HepG2 (cell line): ENCODE data around the gene TRAP1. TPM values are rescaled to one million over a fixed set of nuclear protein-coding genes. Genes with fewer than 3 reads are reported as not detected.

Source experiments
- GPBP1L1 ChIP-seq: sonication (generic); formaldehyde crosslinking; IDR thresholded peaks from 2 replicates; pipeline ENCODE4 v1.5.0; 2020; ENCODE audit warnings: mild to moderate bottlenecking, missing genetic modification reagents
- HNF1B ChIP-seq: sonication (generic); formaldehyde crosslinking; IDR thresholded peaks from 2 replicates; pipeline ENCODE4 v1.5.1; 2020; ENCODE audit warnings: mild to moderate bottlenecking, moderate library complexity, missing genetic modification reagents
- HOXA3 ChIP-seq: sonication (generic); formaldehyde crosslinking; IDR thresholded peaks from 2 replicates; pipeline ENCODE4 v1.5.0; 2020; ENCODE audit warnings: missing genetic modification reagents
- KLF16 ChIP-seq, 2 experiments: sonication (generic) in 1 of 2; formaldehyde crosslinking in 1 of 2; IDR thresholded peaks; 2 replicates each; pipeline versions ENCODE4 v1.6.1 to v1.8.0; 2016 to 2023; ENCODE audit warnings: missing genetic modification reagents in 2 of 2, missing compliant biosample characterization in 1 of 2
- MXI1 ChIP-seq: IDR thresholded peaks from 3 replicates; pipeline ENCODE4 v1.6.1; 2012; ENCODE audit warnings: low read depth, low read length, inconsistent platforms, borderline replicate concordance
- SALL1 ChIP-seq: sonication (generic); formaldehyde crosslinking; IDR thresholded peaks from 2 replicates; pipeline ENCODE4 v1.8.0; 2022; ENCODE audit warnings: mild to moderate bottlenecking, missing genetic modification reagents
- ZBTB33 ChIP-seq: sonication (generic); formaldehyde crosslinking; IDR thresholded peaks from 2 replicates; pipeline ENCODE4 v1.4.0; 2020; ENCODE audit warnings: missing genetic modification reagents
- ZFP91 ChIP-seq: sonication (generic); formaldehyde crosslinking; IDR thresholded peaks from 2 replicates; pipeline ENCODE4 v1.9.0; 2022; ENCODE audit warnings: missing genetic modification reagents, mild to moderate bottlenecking, borderline replicate concordance
- ZFY ChIP-seq: sonication (generic); formaldehyde crosslinking; IDR thresholded peaks from 2 replicates; pipeline ENCODE4 v1.4.0; 2020; ENCODE audit warnings: missing genetic modification reagents
- ZNF142 ChIP-seq: sonication (generic); formaldehyde crosslinking; IDR thresholded peaks from 2 replicates; pipeline ENCODE4 v1.4.0; 2020; ENCODE audit warnings: missing genetic modification reagents
- ZNF337 ChIP-seq: sonication (generic); formaldehyde crosslinking; IDR thresholded peaks from 2 replicates; pipeline ENCODE4 v1.5.1; 2020; ENCODE audit warnings: missing genetic modification reagents, low read depth, mild to moderate bottlenecking, borderline replicate concordance
- ZNF800 ChIP-seq: sonication (generic); formaldehyde crosslinking; IDR thresholded peaks from 2 replicates; pipeline ENCODE4 v1.4.0; 2020; ENCODE audit warnings: missing genetic modification reagents
- ZNF839 ChIP-seq: sonication (generic); formaldehyde crosslinking; IDR thresholded peaks from 2 replicates; pipeline ENCODE4 v1.4.0; 2020; ENCODE audit warnings: missing genetic modification reagents, mild to moderate bottlenecking, borderline replicate concordance
- polyA plus RNA-seq, 8 experiments: library from polyadenylated mRNA; depleted of rRNA in 3 of 8; stranded (reverse) in 7 of 8; unstranded in 1 of 8; fragments of >200 nt; fragmentation: Illumina TruSeq in 4 of 8; extraction: Trizol in 4 of 8; gene quantifications; 2 replicates each; pipeline versions ENCODE4 v1.2.1 to v1.2.3, GENCODE V29; 2011 to 2016; ENCODE audit warnings: low read depth in 4 of 8, missing spikeins in 1 of 8, mixed read lengths in 1 of 8; ENCODE audit not compliant: insufficient read depth in 1 of 8
- total RNA-seq, 5 experiments: library from RNA; depleted of rRNA; stranded (reverse); fragments of >200 nt; fragmentation: Illumina TruSeq; extraction: Trizol; gene quantifications; 2 replicates each; pipeline ENCODE4 v1.2.3, GENCODE V29; 2016; ENCODE audit warnings: low read depth in 1 of 5

Gene TRAP1
- total and polyA plus RNA-seq, 2 of the 13 experiments (the other 11 are each of a cell fraction or from before 2014, with no cell fraction given), result 127 to 240 TPM

- TF ChIP-seq ZNF142 (0 out of 2 replicates have a peak, but pooled peaks have one; percentile 43), GPBP1L1 (CRISPR knock-in tag) (no peak), ZNF337 (0 out of 2 replicates have a peak, but pooled peaks have one; percentile 35), ZFY (CRISPR knock-in tag) (peak; percentile 16; the same call in 1 of the 2 replicates), ZFP91 (CRISPR knock-in tag) (no peak), ZNF839 (CRISPR knock-in tag) (no peak), KLF16 (CRISPR knock-in tag; IDR thresholded peaks at IDR 0.05) (peak in 1 of 2 experiments; percentile 34; a peak in 1 of 4 replicates), SALL1 (CRISPR knock-in tag) (peak; percentile 64; the same call in 1 of the 2 replicates), HOXA3 (CRISPR knock-in tag) (peak; percentile 76), HNF1B (peak; percentile 38; the same call in 1 of the 2 replicates), MXI1 (peak; percentile 15; the same call in 1 of the 3 replicates), ZBTB33 (CRISPR knock-in tag) (peak; percentile 65; the same call in 1 of the 2 replicates), ZNF800 (0 out of 2 replicates have a peak, but pooled peaks have one; percentile 53)
Measured at GRCh38 chr16:3690470-3690928, 26.8 kb downstream of the TRAP1 start (continued).
